ENCODE data around the gene AUTS2. TPM values are rescaled to one million over a fixed set of nuclear protein-coding genes. Genes with fewer than 3 reads are reported as not detected.

AUTS2 gene
- total RNA-seq, 1 experiment from 2014 or later, result 42.1 TPM

- ChIA-PET POLR2A (ENCODE audit: low non-redundant PET) (interaction anchor here (0.7 kb wide), 1 partner anchor 330 kb away, joined by 3 read pairs; no protein-coding TSS in a partner anchor), CTCF (no interaction called here)
- intact Hi-C loops (cut with micrococcal nuclease; ENCODE audit: unreplicated experiment), result no loop called here
These were observed 282.6 kb downstream of the AUTS2 start for GRCh38 chr7:69880840-69881239.

GRCh38 chr7:69882269-69882668 lies 284.0 kb downstream of the AUTS2 start:
- no TSS peak for BruUV-seq (replicated peaks)
- no peak for TF ChIP-seq EZH2 (IDR thresholded peaks at IDR 0.05; ENCODE audit: borderline replicate concordance, low read depth, low read length, poor library complexity, severe bottlenecking)
- TF ChIP-seq CTCF (conservative IDR thresholded peaks at IDR 0.05; ENCODE audit: low read depth, low read length), result no peak
- intact Hi-C loops (cut with micrococcal nuclease; ENCODE audit: unreplicated experiment), result no loop called here
- DNase-seq (ENCODE audit: low spot score), result no peak
- Histone ChIP-seq H3K27ac (ENCODE audit: low read depth, low read length, poor library complexity, severe bottlenecking) (no peak overlapping the region), H3K4me1 (ENCODE audit: insufficient read depth, low read length, poor library complexity, severe bottlenecking) (peaks cover 19% of the 10 kb centered on the region), H3K4me3 (ENCODE audit: low read depth, low read length, poor library complexity, severe bottlenecking) (no peak overlapping the region), H3K27me3 (replicated peaks; ENCODE audit: insufficient read depth, low read depth, low read length, poor library complexity) (no peaks in the 10 kb centered on the region), H3K36me3 (ENCODE audit: insufficient read depth, low read length, poor library complexity, severe bottlenecking) (no peaks in the 10 kb centered on the region), H3K9me3 (ENCODE audit: low read depth, low read length, poor library complexity, severe bottlenecking) (no peaks in the 10 kb centered on the region)
- CTCF ChIA-PET, result no interaction called here
- POLR2A ChIA-PET (ENCODE audit: low non-redundant PET), result no interaction called here

More at GRCh38 chr7:69880840-69881239, 282.6 kb downstream of the AUTS2 start:
- DNase-seq (ENCODE audit: low spot score), result peak; percentile 79
- H3K27ac ChIP-seq (ENCODE audit: low read depth, low read length, poor library complexity, severe bottlenecking), result no peak overlapping the region
- H3K4me1 ChIP-seq (ENCODE audit: insufficient read depth, low read length, poor library complexity, severe bottlenecking), result peaks cover 19% of the 10 kb centered on the region
- H3K36me3 ChIP-seq (ENCODE audit: insufficient read depth, low read length, poor library complexity, severe bottlenecking), result no peaks in the 10 kb centered on the region
- no peaks in the 10 kb centered on the region for H3K9me3 ChIP-seq (ENCODE audit: low read depth, low read length, poor library complexity, severe bottlenecking)
- TF ChIP-seq EZH2 (IDR thresholded peaks at IDR 0.05; ENCODE audit: borderline replicate concordance, low read depth, low read length, poor library complexity, severe bottlenecking) (no peak), CTCF (conservative IDR thresholded peaks at IDR 0.05; ENCODE audit: low read depth, low read length) (no peak)
- BruUV-seq (replicated peaks), result no TSS peak
- H3K4me3 ChIP-seq (ENCODE audit: low read depth, low read length, poor library complexity, severe bottlenecking), result no peak overlapping the region
- H3K27me3 ChIP-seq (replicated peaks; ENCODE audit: insufficient read depth, low read depth, low read length, poor library complexity), result no peaks in the 10 kb centered on the region

GRCh38 chr7:69883399-69883891 lies 285.2 kb downstream of the AUTS2 start:
- TF ChIP-seq CTCF (conservative IDR thresholded peaks at IDR 0.05; ENCODE audit: low read depth, low read length) (no peak), EZH2 (IDR thresholded peaks at IDR 0.05; ENCODE audit: borderline replicate concordance, low read depth, low read length, poor library complexity, severe bottlenecking) (no peak)
- Histone ChIP-seq H3K4me3 (ENCODE audit: low read depth, low read length, poor library complexity, severe bottlenecking) (no peak overlapping the region), H3K27ac (ENCODE audit: low read depth, low read length, poor library complexity, severe bottlenecking) (no peak overlapping the region)

More at GRCh38 chr7:69883399-69883891, 285.2 kb downstream of the AUTS2 start:
- CTCF ChIA-PET, result no interaction called here
- H3K9me3 ChIP-seq (ENCODE audit: low read depth, low read length, poor library complexity, severe bottlenecking), result no peaks in the 10 kb centered on the region
- no peaks in the 10 kb centered on the region for H3K36me3 ChIP-seq (ENCODE audit: insufficient read depth, low read length, poor library complexity, severe bottlenecking)
- no peak for DNase-seq (ENCODE audit: low spot score)
- H3K4me1 ChIP-seq (ENCODE audit: insufficient read depth, low read length, poor library complexity, severe bottlenecking), result peaks cover 19% of the 10 kb centered on the region
- intact Hi-C loops (cut with micrococcal nuclease; ENCODE audit: unreplicated experiment), result no loop called here
- no TSS peak for BruUV-seq (replicated peaks)
- H3K27me3 ChIP-seq (replicated peaks; ENCODE audit: insufficient read depth, low read depth, low read length, poor library complexity), result no peaks in the 10 kb centered on the region
- POLR2A ChIA-PET (ENCODE audit: low non-redundant PET), result no interaction called here

All from A673 (cell line).